Suppressor macrophage treated with lipopolysaccharide for 4 hours (primary cell): ENCODE results near the gene IRX1.

Source experiments
- DNase-seq: peaks from one replicate; pipeline ENCODE4 v3.0.0-alpha.2; 2020

Gene IRX1

DNA sequence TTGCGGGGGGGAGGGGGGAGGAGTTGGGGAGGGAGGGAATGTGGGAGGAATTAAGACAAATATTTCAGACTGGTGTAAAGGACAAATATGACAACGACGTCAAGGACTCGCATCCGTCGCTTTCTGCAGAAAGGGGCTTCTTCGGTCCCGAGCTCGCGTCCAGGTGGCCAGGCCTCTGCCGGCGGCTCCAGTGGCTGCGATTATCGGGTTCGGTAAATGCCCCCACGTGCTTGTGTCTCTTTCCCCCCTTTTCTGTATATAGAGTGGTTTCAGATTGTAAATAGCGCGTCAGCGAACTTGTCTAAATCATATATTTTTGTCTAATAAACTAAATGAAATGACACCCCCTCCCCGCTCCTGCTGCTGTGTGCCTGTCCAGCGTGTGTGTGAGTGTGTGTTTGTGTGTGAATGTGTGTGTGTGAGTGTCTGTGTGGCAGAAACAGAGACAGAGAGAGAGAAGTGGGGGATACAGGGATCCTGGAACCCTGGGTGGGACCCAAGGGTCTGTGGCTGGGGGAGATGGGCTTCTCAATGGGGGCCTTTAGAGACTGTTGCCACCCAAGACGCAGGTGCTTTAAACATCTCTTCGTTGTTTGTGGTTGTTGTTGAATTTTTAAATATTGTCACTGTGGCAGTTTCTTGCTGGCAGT is 5.6 kb downstream of the IRX1 start:
- no peak for DNase-seq

DNA sequence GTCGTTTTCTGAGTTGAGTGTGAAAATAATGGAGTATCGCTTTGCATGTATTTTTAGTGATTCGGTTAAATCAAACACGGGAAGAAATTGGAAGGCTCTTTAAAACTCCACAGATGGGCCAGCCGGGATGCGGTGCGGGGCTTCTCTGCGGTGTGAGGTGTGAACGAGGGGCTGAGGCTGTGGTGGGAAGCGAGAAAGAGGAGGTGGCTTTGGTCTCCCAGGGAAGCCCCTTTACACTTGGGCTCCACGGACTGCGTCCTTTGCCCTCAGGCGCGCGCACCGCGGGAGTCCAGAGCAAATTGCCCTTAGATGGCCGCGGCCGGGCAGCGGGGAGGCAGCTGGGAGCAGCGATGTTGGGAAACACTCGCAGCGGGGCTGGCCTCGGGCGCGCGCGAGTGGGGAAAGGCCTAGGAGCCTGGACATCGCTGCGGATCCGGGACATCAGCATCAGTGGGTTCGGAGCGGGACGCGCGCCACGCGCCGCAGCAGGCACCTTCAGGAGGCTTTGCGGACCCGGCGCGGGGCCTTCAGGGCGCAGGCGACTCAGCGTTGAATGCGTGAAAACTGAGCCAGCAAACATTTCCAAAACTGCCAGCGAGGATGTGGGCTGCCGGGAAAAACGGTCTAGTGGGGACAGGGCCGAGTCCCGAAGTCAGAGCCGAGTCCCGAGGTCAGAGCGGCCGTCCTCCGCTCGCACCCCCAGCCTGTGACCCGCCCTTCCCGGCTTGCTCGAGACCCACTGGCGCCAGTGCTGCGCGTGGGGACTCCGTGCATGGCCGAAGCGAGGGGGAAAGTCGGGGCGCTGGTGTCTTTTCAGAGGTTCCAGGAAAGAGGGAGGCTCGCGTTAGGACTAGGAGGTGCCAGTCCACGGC is 6.5 kb downstream of the IRX1 start:
- no peak for DNase-seq

DNA sequence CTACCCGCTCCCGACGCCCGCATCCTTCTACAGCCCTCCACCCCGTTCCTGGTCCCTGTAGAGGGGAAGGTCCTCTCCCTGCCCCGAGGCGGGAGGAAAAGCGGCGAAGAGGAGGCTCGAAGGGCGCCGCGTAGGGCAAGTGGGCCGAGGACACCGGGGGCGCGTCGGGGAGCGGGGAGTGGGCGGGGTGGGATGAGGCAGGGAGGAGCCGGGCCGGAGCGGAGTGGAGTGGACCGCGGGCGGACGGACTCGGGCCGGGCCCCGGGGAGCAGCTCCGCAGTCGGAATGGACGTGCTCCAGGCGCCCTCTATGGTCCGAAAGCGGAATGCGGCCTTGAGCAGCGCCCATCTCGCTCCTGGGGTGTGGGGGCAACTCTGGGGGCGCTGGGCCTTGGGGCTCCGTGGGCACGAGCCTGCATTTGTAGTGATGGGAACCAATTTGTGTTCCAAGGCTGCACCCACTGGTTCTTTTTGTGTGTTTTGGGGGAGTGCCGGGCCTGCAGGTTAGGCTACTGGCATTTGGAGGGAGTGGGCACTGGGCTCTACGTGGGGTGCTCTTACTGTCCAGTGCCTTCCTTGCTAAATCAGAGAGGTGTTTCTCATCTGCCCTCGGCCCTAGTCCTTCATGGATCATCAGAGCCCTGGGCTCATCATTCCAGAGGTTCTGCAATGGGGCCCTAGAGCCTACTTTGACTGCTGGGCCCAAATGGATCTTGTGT is 7.3 kb downstream of the IRX1 start:
- peak; percentile 26 for DNase-seq

DNA sequence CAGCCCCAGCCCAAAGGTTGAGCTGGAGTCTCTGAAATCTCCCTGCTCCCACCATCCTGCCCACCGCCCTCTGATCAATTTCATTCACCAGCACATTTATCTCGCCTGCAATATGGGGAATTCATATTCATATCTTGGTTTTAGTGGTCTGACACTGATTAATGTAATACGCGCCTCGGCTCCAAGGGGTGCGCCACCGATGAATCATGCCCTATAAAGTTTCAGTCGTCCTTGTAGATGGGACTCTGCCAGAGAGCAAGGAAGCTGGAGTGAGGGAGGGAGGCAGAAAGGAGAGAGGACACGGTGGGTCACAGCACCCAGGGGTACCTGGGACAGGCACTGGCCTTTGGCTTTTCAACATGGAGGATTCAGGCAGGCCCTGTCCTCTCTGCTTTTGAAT is 8.9 kb downstream of the IRX1 start:
- no peak for DNase-seq

DNA sequence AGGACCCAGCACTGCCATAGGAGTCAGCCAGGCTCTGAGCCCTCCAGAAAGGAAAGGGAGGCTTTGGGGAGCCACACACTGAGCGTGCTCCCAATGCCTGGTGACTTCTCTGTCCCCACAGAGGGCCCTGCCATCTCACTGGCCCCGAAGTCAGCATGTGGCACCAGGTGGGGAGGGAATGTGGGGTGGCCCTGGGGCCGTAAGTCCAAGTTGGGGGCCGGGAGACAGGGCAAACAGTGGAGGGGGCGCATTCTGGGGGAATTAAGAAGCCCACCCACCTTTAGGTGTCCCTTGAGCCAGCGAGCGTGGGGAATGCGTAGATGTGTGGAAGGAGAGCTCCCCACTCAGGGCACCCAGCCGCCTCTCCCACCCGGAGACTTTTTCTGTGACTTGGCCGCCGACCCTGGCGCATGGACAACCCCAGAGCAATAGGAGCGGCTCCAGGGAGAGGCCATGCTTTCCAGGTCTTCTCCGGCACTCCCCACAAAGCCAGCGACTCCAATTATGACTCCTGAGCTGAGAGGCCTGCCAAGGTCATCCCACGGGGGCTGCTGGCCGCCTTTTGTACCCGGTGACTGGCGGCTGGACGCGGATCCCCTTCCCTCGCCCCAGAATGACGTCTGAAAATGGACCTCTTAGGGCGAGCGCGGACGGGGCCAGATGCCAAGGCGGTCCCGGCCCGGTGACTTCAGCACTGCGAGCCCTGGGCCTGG is 9.8 kb downstream of the IRX1 start:
- no peak for DNase-seq

DNA sequence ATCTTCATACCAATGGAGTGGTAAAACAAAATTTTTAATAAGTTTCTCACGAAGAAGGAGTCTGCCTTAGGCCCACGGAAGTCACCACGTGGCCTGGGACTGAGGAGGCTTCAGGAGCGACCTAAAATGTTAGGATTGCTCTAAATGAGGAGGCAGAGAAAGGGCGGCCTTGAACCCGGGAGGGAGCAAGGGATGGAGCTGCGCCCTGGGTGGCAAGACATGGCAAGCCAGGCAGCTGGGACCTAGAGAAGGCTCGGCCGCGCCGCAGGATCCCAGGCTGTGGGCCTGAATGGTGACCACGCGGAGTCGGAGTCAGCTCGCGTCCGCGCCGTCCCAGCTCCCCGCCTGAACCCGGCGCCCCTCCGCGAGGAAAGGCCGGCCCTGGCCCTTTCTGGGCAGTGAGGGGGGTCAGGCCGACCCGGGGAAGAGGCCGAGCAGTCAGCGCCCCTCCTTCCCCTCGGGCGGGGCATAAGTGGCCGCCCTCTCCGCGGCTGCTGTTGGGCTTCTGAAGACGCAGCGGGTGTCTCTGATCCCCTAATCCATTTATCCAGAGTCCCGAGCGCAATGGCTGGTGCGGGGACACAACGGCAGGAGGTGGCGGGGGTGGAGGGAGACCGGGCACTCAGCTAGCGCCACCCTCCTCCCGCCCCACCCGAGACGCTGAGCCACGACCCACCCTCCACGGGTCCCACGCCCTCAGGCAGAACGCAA is 10.6 kb downstream of the IRX1 start:
- no peak for DNase-seq

DNA sequence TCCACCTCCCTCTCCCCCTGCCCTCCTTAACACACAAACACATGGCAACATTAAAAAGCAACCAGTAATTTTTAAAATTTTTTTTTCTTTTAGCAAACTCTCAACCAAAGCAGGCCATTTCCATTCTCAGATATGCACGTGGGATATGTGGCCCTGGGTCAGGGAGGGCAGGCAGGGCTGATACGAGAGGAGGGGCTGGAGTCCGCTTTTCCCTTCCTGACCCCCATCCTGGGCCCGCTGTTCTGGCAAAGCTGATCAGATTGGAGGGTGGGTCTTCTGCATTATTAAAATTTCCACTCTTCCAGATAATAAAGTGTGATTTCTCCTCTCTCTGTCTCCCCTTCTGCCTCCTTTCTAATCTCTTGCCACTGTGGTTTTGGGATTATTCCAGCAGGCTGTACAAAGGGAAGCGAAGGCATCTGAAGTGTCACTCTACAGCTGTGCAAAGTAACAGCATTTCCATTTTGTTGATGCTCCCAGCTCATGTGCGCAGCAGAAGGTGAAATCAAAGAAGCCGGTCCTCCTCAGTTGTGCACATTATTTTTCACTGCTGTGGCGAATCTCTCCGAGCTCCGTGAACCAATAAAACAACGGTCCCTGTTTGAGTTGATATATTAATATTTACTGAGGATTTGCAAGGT is 12.0 kb downstream of the IRX1 start:
- no peak for DNase-seq

DNA sequence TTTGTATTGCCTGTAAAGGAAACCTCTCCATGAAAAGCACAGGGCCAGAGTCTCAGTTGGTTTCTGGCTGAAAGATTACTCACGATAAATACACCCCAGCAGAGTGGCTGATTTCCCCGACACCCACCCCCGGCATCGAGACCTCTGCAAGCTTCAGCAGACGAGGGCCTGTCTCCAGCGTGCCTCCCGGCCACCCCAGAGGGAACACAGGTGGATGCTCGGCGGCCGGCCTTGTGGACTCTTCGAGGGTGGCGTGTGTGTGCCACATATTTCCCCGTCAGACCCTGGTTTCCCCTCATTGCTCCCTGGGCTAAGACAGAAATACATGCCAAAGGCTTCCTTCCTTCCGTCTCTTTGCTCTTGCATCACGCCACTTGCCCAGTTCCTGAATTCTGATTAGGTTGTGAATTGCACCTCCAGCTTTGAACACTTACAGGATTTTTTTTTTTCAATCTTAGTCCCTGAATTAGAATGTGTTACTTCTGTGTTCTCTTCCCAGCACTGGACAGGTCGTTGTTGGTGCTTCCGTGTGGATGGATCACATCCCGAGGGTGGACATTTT is 13.6 kb downstream of the IRX1 start:
- DNase-seq = no peak

DNA sequence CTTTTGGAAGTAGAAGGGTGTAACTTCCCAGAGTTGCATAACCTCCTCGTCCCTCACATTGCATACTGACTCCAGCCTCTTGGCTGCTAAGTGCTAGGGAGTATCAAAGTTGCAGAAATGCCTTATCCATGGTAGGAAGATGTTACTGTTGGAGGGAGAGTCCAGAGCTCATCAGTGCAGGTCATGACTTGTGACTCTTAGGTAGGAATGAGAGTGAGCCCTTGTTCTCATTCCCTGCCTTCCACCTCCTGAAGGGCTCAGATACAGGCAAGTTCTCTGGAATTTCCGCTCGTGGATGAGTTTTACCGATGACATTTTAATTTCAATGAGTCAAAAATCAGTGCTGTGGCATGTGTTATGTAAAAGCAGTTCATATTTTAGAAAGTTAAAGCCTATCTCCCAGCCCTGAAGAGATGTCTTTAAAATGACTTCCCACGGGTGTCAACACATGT is 17.0 kb downstream of the IRX1 start:
- no peak for DNase-seq

DNA sequence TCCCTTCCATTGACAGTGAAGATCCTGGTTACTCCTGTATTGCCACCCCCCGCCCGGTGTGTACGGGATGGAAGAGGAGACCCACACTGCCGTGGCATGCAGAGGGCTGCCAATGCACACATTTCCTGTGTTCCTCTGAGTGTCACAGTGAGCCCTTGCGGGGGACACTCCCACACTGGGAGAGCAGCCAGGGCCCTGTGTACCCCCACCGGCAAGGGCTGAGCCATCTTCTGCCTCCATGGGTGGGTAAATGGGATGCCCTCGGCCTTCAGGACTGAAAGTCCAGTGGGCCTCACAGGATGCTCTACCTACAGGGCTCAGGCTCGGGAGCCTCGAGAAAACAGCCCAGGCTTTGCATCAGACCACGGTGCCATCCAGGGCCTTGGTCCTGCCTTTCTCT is 18.1 kb downstream of the IRX1 start:
- no peak for DNase-seq

DNA sequence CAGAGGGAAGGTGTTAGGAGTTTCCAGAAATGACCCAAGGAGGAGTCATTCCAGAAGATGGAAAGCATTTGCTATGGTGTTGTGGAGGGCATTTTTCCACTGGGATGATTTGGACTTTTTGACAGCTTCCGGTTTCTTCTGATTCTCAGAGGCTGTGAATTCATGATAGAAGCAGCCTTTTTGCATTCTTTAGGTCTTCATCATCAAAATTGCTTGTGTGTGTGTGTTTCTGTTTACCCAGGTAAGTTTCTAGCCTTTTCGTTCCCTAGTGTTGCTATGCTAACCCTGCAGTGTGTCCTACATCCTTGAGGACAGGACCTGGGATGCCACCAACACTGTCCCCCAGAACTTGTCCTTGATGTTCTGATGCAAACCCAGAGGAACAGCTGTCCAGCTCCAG is 19.6 kb downstream of the IRX1 start:
- no peak for DNase-seq

DNA sequence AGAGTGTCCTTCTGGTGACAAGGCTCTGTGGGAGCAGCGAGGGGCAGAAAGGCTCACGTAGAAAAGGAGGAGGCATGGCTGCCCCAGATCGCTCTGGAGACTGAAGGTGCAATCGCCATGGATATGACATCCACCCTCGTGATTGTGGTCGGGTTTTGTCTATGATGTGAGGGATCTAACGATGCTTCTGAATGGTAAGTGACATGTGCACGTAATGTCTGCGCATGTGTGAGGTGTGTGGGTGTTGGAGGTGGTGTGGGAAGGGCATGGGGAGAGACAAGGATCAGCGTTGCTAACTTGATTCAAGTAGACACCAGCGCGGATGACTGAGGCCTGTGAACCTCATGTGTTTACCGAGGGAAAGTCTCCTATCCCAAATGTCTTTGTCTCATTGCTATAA is 20.2 kb downstream of the IRX1 start:
- DNase-seq = no peak

DNA sequence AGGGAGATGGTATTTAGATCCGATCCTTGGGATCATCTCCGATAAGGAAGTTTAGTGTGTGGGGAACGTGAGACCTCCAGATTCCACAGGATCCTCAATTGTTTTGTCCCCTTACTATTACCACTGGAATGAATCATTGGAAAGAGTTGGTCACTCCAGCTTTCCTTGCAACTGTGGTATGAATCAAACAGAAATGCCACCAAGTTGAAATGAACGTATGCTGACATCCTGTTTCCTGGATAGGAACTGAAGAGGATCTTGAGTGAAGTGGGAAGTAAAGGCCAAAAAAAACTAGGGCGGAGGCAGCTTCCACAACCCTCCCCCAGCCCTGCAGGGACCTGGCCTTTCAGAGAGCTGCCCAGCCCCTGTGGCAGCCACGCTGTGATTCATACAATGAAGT is 23.9 kb downstream of the IRX1 start:
- DNase-seq = no peak

DNA sequence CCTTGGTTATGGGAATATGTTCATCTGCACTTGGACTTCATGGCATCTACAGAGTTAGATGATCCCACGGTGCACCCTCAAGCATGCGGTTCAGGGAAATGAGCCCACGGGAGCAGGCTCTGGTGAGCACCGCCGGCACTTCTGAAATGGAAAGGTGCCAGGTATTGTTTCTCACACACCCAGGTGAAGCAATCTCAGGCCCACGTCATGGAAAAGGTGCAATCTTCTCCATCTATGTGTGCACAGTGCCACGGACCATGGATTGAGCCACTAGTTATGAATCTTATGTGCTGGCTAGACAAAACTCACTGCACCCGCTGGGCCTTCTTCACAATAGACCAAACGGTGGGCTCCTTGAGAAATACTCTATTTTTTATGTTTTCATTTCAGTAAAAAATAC is 27.3 kb downstream of the IRX1 start:
- DNase-seq = no peak

DNA sequence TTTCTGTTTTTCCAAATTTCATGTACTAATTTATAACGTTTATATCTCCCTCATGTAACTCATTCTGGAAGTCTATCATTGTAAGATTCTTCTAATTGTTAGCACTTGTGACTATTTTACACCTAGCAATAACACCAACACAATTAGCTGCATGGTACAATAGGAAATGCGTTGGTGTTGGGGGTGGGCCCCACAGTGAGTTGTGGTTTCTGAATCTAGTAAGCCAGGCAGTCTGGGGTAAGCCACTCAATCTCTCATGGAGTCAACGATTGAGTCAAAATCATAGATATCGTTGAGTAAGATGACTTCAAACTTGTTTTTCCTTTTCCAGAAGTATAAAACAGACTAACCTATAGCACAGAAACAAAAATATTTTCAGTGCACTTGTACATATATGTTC is 30.0 kb downstream of the IRX1 start:
- no peak for DNase-seq

DNA sequence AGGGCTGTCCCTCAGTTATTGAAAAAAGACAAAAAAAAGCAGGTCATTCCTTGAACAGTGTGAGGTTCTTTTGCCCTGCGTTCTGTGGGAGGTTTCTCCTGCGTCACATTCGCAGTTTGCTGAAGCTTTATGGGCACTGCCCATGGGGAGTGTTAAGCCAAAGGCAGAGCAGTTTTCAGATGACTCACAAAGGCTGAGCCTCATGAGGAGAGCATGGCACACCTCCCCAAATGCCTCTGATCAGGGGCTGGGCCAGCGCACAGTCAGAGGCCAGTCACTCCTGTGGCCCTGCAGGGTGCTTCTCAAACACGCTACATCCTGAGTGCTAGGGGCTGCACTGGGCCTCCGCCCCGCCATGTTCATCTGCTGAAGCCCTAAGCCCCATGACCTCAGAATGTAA is 38.4 kb downstream of the IRX1 start:
- DNase-seq = no peak

DNA sequence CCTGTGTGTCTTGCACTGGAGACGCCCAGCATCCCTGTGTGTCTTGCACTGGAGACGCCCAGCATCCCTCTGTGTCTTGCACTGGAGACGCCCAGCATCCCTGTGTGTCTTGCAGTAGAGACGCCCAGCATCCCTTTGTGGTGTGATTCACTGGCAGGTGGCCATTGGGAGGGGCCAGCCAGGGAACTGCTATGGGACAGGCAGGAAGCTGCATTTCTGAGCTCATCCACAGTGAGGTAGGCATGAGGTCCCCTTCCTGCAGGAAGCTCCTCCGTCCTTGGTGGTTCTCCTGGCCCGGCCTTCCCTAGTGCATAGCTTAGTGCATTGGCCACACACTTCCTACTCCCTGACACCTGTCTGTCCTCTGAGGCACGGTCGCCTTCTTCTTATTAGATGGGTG is 43.5 kb downstream of the IRX1 start:
- DNase-seq = no peak

DNA sequence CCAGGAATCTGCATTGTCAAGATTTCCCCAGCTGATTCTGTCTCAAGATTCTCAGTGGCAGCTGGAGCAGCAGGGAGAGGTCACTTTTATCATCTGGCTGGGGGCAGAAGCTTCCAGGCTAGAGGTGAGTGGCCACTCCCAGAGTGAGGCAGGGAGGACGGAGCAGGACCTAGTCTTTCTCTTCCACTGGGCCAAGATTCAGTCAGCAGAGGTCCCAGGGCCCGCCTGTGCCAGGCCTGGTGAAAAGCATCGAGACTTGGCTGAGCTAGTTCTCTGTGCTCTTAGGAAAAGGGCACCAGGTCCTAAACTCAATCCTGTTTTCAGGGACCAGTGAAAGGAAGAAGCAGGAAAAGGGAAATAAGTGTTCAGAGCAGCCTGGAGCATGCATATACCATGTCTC is 46.6 kb downstream of the IRX1 start:
- DNase-seq = no peak

DNA sequence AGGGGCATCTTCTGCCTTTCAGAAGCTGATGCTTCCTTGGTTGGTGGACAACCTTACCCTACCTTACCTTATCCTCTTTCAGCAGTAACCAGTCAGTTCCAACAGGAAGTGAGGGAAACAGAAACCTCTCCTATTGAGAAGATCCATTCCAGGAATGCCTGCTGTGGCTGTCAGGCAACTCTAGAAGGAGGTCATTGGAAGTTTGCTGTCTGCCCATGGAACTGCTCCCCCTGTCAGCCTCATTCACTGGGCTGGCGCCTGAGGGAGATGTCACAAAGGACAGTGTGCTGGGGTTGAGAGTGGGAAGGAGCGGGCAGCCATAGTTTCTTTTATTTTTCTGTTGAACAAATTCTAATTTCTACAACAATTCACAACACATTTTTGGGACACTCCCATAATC is 54.7 kb downstream of the IRX1 start:
- no peak for DNase-seq

DNA sequence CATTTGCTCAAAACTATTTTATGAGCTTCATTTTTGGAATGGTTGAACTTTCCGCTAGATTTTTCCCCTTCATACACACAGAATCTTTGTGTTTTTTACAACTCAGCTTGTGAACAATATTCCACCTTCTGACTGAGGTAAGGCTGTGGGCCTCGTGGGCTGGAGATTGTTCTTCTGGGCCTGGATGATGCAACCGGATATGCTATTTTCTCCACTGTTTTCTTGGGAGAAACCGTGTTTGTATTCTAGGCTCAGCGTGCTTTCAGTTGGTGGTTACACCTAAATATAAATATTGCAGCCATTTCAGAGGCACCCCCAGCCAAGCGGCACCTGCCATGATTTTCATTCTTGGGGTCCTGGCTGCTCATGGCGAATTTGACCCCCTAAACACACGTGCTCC is 55.2 kb downstream of the IRX1 start:
- DNase-seq = no peak
